GM10266 (cell line): Measurements from ENCODE around the gene NDST1.

Source experiments
- DNase-seq: peaks from one replicate; pipeline ENCODE4 v3.0.0; 2012; ENCODE audit errors: extremely low spot score
- CTCF ChIP-seq: IDR thresholded peaks from 2 replicates; pipeline ENCODE4 v1.5.1; 2012; ENCODE audit warnings: mild to moderate bottlenecking, low read depth; ENCODE audit not compliant: control insufficient read depth, insufficient read depth; ENCODE audit errors: missing control alignments

NDST1 gene

GRCh38 chr5:150525781-150526180 lies 17.9 kb downstream of the NDST1 start:
- DNase-seq, result no peak
- TF ChIP-seq CTCF, result no peak

GRCh38 chr5:150527038-150527437 lies 19.1 kb downstream of the NDST1 start:
- TF ChIP-seq CTCF, result no peak
- no peak for DNase-seq

DNA sequence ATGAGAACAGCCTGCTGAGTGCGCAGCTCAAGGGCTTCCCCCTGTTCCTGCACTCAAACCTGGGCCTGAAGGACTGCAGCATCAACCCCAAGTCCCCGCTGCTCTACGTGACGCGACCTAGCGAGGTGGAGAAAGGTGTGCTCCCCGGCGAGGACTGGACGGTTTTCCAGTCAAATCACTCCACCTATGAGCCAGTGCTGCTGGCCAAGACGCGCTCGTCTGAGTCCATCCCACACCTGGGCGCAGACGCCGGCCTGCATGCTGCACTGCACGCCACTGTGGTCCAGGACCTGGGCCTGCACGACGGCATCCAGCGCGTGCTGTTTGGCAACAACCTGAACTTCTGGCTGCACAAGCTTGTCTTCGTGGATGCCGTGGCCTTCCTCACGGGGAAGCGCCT lies 19.9 kb downstream of the NDST1 start:
- TF ChIP-seq CTCF, result no peak

DNA sequence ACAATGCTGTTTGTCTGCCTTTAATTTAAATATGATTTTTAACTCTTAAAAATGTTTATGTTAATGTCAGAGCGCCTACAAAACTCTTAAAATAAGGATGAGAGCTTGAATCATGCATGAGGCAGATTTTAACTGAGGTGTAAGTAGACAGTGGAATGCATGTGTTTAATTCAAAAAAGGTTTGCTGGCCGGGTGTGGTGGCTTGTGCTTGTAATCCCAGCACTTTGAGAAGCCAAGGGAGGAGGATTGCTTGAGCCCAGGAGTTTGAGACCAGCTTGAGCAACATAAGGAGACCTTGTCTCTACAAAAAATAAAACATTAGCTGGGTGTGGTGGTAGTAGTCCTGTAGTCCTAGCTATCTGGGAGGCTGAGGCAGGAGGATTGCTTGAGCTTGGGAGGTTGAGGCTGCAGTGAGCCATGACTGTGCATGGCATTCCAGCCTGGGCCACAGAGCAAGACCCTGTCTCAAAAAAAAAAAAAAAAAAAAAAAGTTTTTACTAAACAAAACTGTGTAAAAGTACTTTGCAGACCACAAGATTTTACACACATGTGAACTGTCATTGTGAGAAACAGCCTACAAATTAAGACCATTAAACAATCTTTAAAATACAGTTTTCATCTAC lies 21.1 kb downstream of the NDST1 start:
- no peak for TF ChIP-seq CTCF
- DNase-seq, result no peak

More for the DNA sequence above, 19.9 kb downstream of the NDST1 start:
- no peak for DNase-seq

DNA sequence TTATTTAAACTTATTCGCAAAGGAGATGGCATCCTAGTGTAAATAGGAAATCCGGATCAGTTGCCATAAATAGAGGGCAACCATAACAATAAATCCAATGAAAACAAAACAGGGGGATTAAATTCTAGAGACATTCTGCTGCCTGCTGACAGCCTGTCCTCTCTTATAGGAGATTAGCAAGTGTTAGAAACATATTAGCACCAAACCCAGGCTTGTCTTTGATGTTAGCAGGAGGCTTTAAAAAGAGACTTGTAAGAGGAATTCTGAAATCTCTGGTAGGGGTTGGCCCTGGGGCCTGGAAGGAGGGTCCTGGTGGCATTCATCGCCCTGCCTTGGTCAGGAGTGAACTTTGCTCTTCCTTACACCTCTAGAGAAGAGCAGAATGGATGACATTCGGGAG lies 21.6 kb downstream of the NDST1 start:
- no peak for TF ChIP-seq CTCF
- no peak for DNase-seq

- no peak for DNase-seq
- no peak for TF ChIP-seq CTCF
These were observed 22.5 kb downstream of the NDST1 start for GRCh38 chr5:150530423-150530822.

- TF ChIP-seq CTCF, result no peak
- no peak for DNase-seq
These were observed 23.1 kb downstream of the NDST1 start for GRCh38 chr5:150530951-150531588.
